Panc1 (cell line): ENCODE measurements around the gene TNP1. TPM values are rescaled to one million over a fixed set of nuclear protein-coding genes. Genes with fewer than 3 reads are reported as not detected.

Experiments used
- ATAC-seq: fragments of 200-7000 bp; cut with Tn5 transposase; 2 replicates; pipeline ENCODE4 v1.9.1; 2020; ENCODE audit warnings: mild to moderate bottlenecking, moderate library complexity
- BruUV-seq: library from RNA; stranded (reverse); fragments of 400-500 nt; replicated peaks from 2 replicates; lab custom pipeline; 2021; lab: Mats Ljungman, UMichigan
- CTCF ChIA-PET: fragments of 300-600 bp; sonication (Branson Sonifier 250); formaldehyde crosslinking; loops from one replicate; lab custom pipeline; 2022; ENCODE audit warnings: antibody characterized with exemption; lab: Charles Lee
- POLR2A ChIA-PET: fragments of 300-600 bp; sonication (Branson Sonifier 250); formaldehyde crosslinking; loops from one replicate; lab custom pipeline; 2022; ENCODE audit warnings: antibody characterized with exemption; lab: Charles Lee
- DNase-seq: peaks from one replicate; pipeline ENCODE4 v3.0.0-alpha.2; 2010; ENCODE audit warnings: low read depth, low spot score
- H3K27ac ChIP-seq: 2 replicates; pipeline ENCODE4 v1.5.1; 2011; ENCODE audit warnings: mild to moderate bottlenecking, low read length, inconsistent platforms
- H3K27me3 ChIP-seq: fragments of 200-500 bp; sonication (Bioruptor generic); 2 replicates; pipeline ENCODE4 v1.6.0; 2014; ENCODE audit warnings: low read length, inconsistent platforms; ENCODE audit not compliant: control insufficient read depth, insufficient read depth
- H3K36me3 ChIP-seq: fragments of 200-500 bp; sonication (Bioruptor generic); 2 replicates; pipeline ENCODE4 v1.5.1; 2014; ENCODE audit warnings: inconsistent platforms, mild to moderate bottlenecking, low read length, moderate library complexity; ENCODE audit not compliant: control insufficient read depth, insufficient read depth
- H3K4me1 ChIP-seq: 2 replicates; pipeline ENCODE4 v1.5.1; 2011; ENCODE audit warnings: inconsistent platforms, mild to moderate bottlenecking, low read length, moderate library complexity; ENCODE audit not compliant: control insufficient read depth, insufficient read depth
- H3K4me3 ChIP-seq, 2 experiments: 2 replicates each; pipeline ENCODE4 v1.5.1; 2011 to 2012; ENCODE audit warnings: low read depth in 2 of 2, low read length in 2 of 2, mild to moderate bottlenecking in 2 of 2, inconsistent platforms in 1 of 2, moderate library complexity in 1 of 2
- H3K9me3 ChIP-seq: fragments of 200-500 bp; sonication (Bioruptor generic); 2 replicates; pipeline ENCODE4 v1.5.1; 2014; ENCODE audit warnings: low read depth, mild to moderate bottlenecking, inconsistent platforms, low read length, moderate library complexity; ENCODE audit not compliant: control insufficient read depth, insufficient read depth
- CTCF ChIP-seq: fragments of 450-650 bp; IDR thresholded peaks from 2 replicates; pipeline ENCODE4 v1.5.1; 2017; ENCODE audit warnings: mild to moderate bottlenecking
- POLR2AphosphoS5 ChIP-seq: IDR thresholded peaks from 2 replicates; pipeline ENCODE4 v1.6.1; 2012; ENCODE audit warnings: mild to moderate bottlenecking, low read depth, low read length, moderate library complexity
- REST ChIP-seq, 2 experiments: IDR thresholded peaks; 2 replicates each; pipeline ENCODE4 v1.6.1; 2011 to 2012; ENCODE audit warnings: low read depth in 2 of 2, control low read depth in 1 of 2, low read length in 1 of 2, mild to moderate bottlenecking in 1 of 2, moderate library complexity in 1 of 2; ENCODE audit not compliant: insufficient read depth in 1 of 2
- SIN3A ChIP-seq: IDR thresholded peaks from 2 replicates; pipeline ENCODE4 v1.6.1; 2012; ENCODE audit warnings: low read depth, mild to moderate bottlenecking, low read length, moderate library complexity, borderline replicate concordance; ENCODE audit not compliant: insufficient read depth
- TCF7L2 ChIP-seq: IDR thresholded peaks from 2 replicates; pipeline ENCODE4 v1.6.1; 2011; ENCODE audit warnings: mild to moderate bottlenecking, low read depth, low read length, inconsistent platforms
- in situ Hi-C: cut with HindIII; loops from 2 replicates; pipeline ENCODE4 v1.10.0; 2016; ENCODE audit warnings: low sequenced_read_pairs, low pct_unique_long_range_greater_than_20kb
- intact Hi-C: fragments of 100-400 bp; cut with micrococcal nuclease; formaldehyde crosslinking; loops from one replicate; pipeline ENCODE4 v1.10.0; 2022; ENCODE audit not compliant: unreplicated experiment
- total RNA-seq: library from RNA; stranded (reverse); gene quantifications from one replicate; pipeline ENCODE4 v1.2.1, GENCODE V29; 2021; ENCODE audit not compliant: unreplicated experiment

The TNP1 gene
- total RNA-seq, 1 experiment from 2014 or later = not detected

- in situ Hi-C loops (no loop called here), intact Hi-C loops (no loop called here)
- Histone ChIP-seq H3K27ac (no peak overlapping the region), H3K36me3 (no peaks in the 10 kb centered on the region), H3K4me3 (no peak overlapping the region), H3K27me3 (no peaks in the 10 kb centered on the region), H3K4me1 (no peaks in the 10 kb centered on the region), H3K9me3 (no peaks in the 10 kb centered on the region)
- POLR2A ChIA-PET = no interaction called here
- CTCF ChIA-PET = no interaction called here
- no TSS peak for BruUV-seq
- ATAC-seq = no peak
- no peak for TF ChIP-seq POLR2AphosphoS5
- TF ChIP-seq SIN3A = no peak
- no peak for TF ChIP-seq REST (IDR thresholded peaks at IDR 0.05; ENCODE audit: insufficient read depth in 1 of 2, low read depth in 2 of 2, low read length in 1 of 2)
- no peak for TF ChIP-seq CTCF
- TF ChIP-seq TCF7L2 = no peak
- DNase-seq = no peak
Measured at GRCh38 chr2:216900406-216900805, 40.5 kb upstream of the TNP1 start.

GRCh38 chr2:216897561-216898203 lies 37.8 kb upstream of the TNP1 start:
- no peak for DNase-seq
- ChIA-PET POLR2A (no interaction called here), CTCF (no interaction called here)
- H3K4me1 ChIP-seq = no peaks in the 10 kb centered on the region
- no peak overlapping the region for H3K4me3 ChIP-seq
- H3K27me3 ChIP-seq = no peaks in the 10 kb centered on the region
- in situ Hi-C loops = no loop called here
- no peaks in the 10 kb centered on the region for H3K9me3 ChIP-seq
- no peak overlapping the region for H3K27ac ChIP-seq
- no peak for ATAC-seq
- BruUV-seq = no TSS peak
- intact Hi-C loops = no loop called here
- H3K36me3 ChIP-seq = no peaks in the 10 kb centered on the region
- no peak for TF ChIP-seq POLR2AphosphoS5

- in situ Hi-C loops = no loop called here
- no peak for ATAC-seq
- ChIA-PET POLR2A (no interaction called here), CTCF (interaction anchor here (0.6 kb wide), 1 partner anchor 320 kb away, joined by 7 read pairs; no protein-coding TSS in a partner anchor)
- no peaks in the 10 kb centered on the region for H3K4me1 ChIP-seq
- intact Hi-C loops = no loop called here
- BruUV-seq = no TSS peak
- TF ChIP-seq SIN3A (no peak), POLR2AphosphoS5 (no peak), REST (IDR thresholded peaks at IDR 0.05; ENCODE audit: insufficient read depth in 1 of 2, low read depth in 2 of 2, low read length in 1 of 2) (no peak), CTCF (no peak), TCF7L2 (no peak)
- H3K9me3 ChIP-seq = no peaks in the 10 kb centered on the region
- H3K27me3 ChIP-seq = no peaks in the 10 kb centered on the region
- no peak overlapping the region for H3K4me3 ChIP-seq
- DNase-seq = no peak
- H3K27ac ChIP-seq = no peak overlapping the region
- H3K36me3 ChIP-seq = no peaks in the 10 kb centered on the region
Measured at GRCh38 chr2:216890138-216890537, 30.3 kb upstream of the TNP1 start.
